ENCODE results near the gene DPF3.

GRCh38 chr14:72815430-72815829 lies 78.5 kb downstream of the DPF3 start:
- TF ChIP-seq, protein P1, sequence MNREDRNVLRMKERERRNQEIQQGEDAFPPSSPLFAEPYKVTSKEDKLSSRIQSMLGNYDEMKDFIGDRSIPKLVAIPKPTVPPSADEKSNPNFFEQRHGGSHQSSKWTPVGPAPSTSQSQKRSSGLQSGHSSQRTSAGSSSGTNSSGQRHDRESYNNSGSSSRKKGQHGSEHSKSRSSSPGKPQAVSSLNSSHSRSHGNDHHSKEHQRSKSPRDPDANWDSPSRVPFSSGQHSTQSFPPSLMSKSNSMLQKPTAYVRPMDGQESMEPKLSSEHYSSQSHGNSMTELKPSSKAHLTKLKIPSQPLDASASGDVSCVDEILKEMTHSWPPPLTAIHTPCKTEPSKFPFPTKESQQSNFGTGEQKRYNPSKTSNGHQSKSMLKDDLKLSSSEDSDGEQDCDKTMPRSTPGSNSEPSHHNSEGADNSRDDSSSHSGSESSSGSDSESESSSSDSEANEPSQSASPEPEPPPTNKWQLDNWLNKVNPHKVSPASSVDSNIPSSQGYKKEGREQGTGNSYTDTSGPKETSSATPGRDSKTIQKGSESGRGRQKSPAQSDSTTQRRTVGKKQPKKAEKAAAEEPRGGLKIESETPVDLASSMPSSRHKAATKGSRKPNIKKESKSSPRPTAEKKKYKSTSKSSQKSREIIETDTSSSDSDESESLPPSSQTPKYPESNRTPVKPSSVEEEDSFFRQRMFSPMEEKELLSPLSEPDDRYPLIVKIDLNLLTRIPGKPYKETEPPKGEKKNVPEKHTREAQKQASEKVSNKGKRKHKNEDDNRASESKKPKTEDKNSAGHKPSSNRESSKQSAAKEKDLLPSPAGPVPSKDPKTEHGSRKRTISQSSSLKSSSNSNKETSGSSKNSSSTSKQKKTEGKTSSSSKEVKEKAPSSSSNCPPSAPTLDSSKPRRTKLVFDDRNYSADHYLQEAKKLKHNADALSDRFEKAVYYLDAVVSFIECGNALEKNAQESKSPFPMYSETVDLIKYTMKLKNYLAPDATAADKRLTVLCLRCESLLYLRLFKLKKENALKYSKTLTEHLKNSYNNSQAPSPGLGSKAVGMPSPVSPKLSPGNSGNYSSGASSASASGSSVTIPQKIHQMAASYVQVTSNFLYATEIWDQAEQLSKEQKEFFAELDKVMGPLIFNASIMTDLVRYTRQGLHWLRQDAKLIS (CRISPR knock-in tag; IDR thresholded peaks at IDR 0.05; ENCODE audit: borderline replicate concordance): no peak
- TF ChIP-seq, protein P2, sequence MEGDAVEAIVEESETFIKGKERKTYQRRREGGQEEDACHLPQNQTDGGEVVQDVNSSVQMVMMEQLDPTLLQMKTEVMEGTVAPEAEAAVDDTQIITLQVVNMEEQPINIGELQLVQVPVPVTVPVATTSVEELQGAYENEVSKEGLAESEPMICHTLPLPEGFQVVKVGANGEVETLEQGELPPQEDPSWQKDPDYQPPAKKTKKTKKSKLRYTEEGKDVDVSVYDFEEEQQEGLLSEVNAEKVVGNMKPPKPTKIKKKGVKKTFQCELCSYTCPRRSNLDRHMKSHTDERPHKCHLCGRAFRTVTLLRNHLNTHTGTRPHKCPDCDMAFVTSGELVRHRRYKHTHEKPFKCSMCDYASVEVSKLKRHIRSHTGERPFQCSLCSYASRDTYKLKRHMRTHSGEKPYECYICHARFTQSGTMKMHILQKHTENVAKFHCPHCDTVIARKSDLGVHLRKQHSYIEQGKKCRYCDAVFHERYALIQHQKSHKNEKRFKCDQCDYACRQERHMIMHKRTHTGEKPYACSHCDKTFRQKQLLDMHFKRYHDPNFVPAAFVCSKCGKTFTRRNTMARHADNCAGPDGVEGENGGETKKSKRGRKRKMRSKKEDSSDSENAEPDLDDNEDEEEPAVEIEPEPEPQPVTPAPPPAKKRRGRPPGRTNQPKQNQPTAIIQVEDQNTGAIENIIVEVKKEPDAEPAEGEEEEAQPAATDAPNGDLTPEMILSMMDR (IDR thresholded peaks at IDR 0.05): no peak
- TF ChIP-seq, protein P3, sequence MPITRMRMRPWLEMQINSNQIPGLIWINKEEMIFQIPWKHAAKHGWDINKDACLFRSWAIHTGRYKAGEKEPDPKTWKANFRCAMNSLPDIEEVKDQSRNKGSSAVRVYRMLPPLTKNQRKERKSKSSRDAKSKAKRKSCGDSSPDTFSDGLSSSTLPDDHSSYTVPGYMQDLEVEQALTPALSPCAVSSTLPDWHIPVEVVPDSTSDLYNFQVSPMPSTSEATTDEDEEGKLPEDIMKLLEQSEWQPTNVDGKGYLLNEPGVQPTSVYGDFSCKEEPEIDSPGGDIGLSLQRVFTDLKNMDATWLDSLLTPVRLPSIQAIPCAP (CRISPR knock-in tag; IDR thresholded peaks at IDR 0.05): no peak
- no peak for TF ChIP-seq CREM (CRISPR knock-in tag; IDR thresholded peaks at IDR 0.05)
